Lower leg skin (tissue), 4 donors: ENCODE results near the gene OAF. TPM values are rescaled to one million over a fixed set of nuclear protein-coding genes. Genes with fewer than 3 reads are reported as not detected.

Experiments used
- DNase-seq, 2 donors: peaks; one replicate each; pipeline ENCODE4 v3.0.0-alpha.2; 2019; ENCODE audit warnings: low spot score in 2 of 2
- H3K4me3 ChIP-seq: fragments of 200-600 bp; sonication (generic); 2 replicates; pipeline ENCODE4 v1.5.1; 2017; ENCODE audit warnings: mild to moderate bottlenecking, low read depth; ENCODE audit not compliant: poor library complexity, severe bottlenecking
- CTCF ChIP-seq, 3 donors: fragments of 450-650 bp; IDR thresholded peaks; one replicate each; pipeline ENCODE4 v1.5.1; 2016; ENCODE audit warnings: antibody characterized with exemption in 3 of 3, mild to moderate bottlenecking in 3 of 3, moderate library complexity in 2 of 3
- POLR2A ChIP-seq, 2 donors: fragments of 450-650 bp; IDR thresholded peaks; one replicate each; pipeline ENCODE4 v1.6.1; 2016 to 2017; ENCODE audit warnings: antibody characterized with exemption in 2 of 2, mild to moderate bottlenecking in 1 of 2, moderate library complexity in 1 of 2
- WGBS, 2 donors: methylation state at CpG; one replicate each; pipeline ENCODE4 v1.1.5; 2018; 5-methylcytosine and 5-hydroxymethylcytosine counted together
- intact Hi-C: fragments of 100-400 bp; cut with DNase I; formaldehyde crosslinking; loops from one replicate; pipeline ENCODE4 v1.15.0; 2023; ENCODE audit warnings: low total_unique reads
- total RNA-seq, 4 donors: library from RNA; depleted of rRNA; stranded (reverse); fragments of >200 nt; gene quantifications; one replicate each; pipeline ENCODE4 v1.1.0, GENCODE V29; 2016

Gene OAF
- total RNA-seq, 4 donors from 2014 or later, result 3.0 to 15.4 (median 9.1) TPM

- no peak for TF ChIP-seq POLR2A (IDR thresholded peaks at IDR 0.05)
- no peak for TF ChIP-seq CTCF (IDR thresholded peaks at IDR 0.05)
- no peak overlapping the region for H3K4me3 ChIP-seq
- intact Hi-C loops, result no loop called here
- DNase-seq, result no peak
- WGBS, 2 donors, result 80 to 87% methylated on average over 9 of the region's 9 CpGs
These were observed 46.5 kb downstream of the OAF start for GRCh38 chr11:120257346-120257745.

GRCh38 chr11:120258661-120259060 is 47.8 kb downstream of the OAF start:
- WGBS, 2 donors, result 74 to 79% methylated on average over 3 of the region's 3 CpGs
- no peak overlapping the region for H3K4me3 ChIP-seq
- intact Hi-C loops, result no loop called here
- no peak for DNase-seq
- TF ChIP-seq CTCF (IDR thresholded peaks at IDR 0.05), result no peak

GRCh38 chr11:120259241-120259640 is 48.4 kb downstream of the OAF start:
- 71 to 80% methylated on average over 3 of the region's 3 CpGs for WGBS, 2 donors
- DNase-seq, result no peak
- H3K4me3 ChIP-seq, result no peak overlapping the region
- no peak for TF ChIP-seq POLR2A (IDR thresholded peaks at IDR 0.05)
- TF ChIP-seq CTCF (IDR thresholded peaks at IDR 0.05), result no peak
- intact Hi-C loops, result no loop called here

GRCh38 chr11:120259988-120260565 is 49.2 kb downstream of the OAF start:
- no peak overlapping the region for H3K4me3 ChIP-seq
- no peak for TF ChIP-seq POLR2A (IDR thresholded peaks at IDR 0.05)
- TF ChIP-seq CTCF (IDR thresholded peaks at IDR 0.05), result no peak
- intact Hi-C loops, result no loop called here
- WGBS, 2 donors, result 53 to 72% methylated on average over 6 to 7 of the region's 7 CpGs
- DNase-seq, result no peak

- no peak overlapping the region for H3K4me3 ChIP-seq
- TF ChIP-seq POLR2A (IDR thresholded peaks at IDR 0.05) (no peak), CTCF (IDR thresholded peaks at IDR 0.05) (no peak)
- intact Hi-C loops, result no loop called here
- DNase-seq, result no peak
- 56 to 59% methylated on average over 7 of the region's 7 CpGs for WGBS, 2 donors
These were observed 49.8 kb downstream of the OAF start for GRCh38 chr11:120260616-120261015.

GRCh38 chr11:120261321-120261720 is 50.5 kb downstream of the OAF start:
- no peak overlapping the region for H3K4me3 ChIP-seq
- DNase-seq, result no peak
- intact Hi-C loops, result no loop called here
- TF ChIP-seq POLR2A (IDR thresholded peaks at IDR 0.05), result no peak
- no peak for TF ChIP-seq CTCF (IDR thresholded peaks at IDR 0.05)
